GM18517 (cell line): ENCODE data around the gene CAMTA1.

Source experiments
- ATAC-seq: cut with Tn5 transposase; IDR thresholded peaks from one replicate; pipeline ENCODE4 v1.9.1; 2021; ENCODE audit warnings: mild to moderate bottlenecking, moderate library complexity; ENCODE audit not compliant: unreplicated experiment

CAMTA1 gene

GRCh38 chr1:6969762-6970161 lies 184.5 kb downstream of the CAMTA1 start:
- ATAC-seq, result no peak

GRCh38 chr1:6970221-6970620 lies 185.0 kb downstream of the CAMTA1 start:
- ATAC-seq, result no peak

DNA sequence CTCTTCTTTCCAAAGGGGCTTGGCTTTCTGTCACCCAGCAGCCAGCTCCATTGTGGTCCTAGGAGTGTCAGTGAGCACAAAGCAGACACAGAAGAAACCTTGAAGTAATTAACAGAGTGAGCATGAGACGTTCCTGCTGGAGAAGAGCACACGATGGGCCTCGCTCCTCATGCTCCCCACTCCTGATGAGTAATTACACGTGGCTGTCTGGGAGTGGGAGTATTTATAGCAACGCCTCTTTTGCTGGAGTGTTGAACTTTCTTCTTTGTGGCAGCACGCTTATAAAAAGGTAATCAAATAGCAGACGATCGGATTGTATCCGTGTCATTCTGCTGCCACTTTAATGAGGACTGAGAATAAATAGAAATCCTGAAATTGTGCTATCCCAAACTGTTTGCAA lies 185.8 kb downstream of the CAMTA1 start:
- ATAC-seq, result no peak

DNA sequence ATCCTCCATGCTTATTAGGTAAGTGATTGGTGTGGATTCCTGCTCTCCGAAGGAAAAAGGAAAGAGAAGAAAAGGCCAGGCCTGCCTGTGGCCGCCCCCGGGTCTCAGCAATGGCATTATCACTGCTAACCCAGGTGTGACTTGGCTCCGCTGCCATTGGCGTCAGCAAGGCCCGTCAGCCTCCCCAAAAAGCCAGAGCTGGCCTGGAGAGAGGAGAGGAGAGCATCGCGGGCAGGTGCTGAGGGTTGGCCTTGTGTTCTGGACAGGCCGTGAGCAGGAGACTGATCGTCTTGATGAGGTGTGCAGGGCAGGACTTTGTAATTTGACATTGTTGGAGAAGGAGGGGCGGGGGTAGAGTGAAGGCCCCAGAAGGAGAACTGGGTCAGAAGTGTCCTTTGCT lies 186.4 kb downstream of the CAMTA1 start:
- no peak for ATAC-seq

GRCh38 chr1:6972399-6972798 lies 187.1 kb downstream of the CAMTA1 start:
- ATAC-seq, result no peak

DNA sequence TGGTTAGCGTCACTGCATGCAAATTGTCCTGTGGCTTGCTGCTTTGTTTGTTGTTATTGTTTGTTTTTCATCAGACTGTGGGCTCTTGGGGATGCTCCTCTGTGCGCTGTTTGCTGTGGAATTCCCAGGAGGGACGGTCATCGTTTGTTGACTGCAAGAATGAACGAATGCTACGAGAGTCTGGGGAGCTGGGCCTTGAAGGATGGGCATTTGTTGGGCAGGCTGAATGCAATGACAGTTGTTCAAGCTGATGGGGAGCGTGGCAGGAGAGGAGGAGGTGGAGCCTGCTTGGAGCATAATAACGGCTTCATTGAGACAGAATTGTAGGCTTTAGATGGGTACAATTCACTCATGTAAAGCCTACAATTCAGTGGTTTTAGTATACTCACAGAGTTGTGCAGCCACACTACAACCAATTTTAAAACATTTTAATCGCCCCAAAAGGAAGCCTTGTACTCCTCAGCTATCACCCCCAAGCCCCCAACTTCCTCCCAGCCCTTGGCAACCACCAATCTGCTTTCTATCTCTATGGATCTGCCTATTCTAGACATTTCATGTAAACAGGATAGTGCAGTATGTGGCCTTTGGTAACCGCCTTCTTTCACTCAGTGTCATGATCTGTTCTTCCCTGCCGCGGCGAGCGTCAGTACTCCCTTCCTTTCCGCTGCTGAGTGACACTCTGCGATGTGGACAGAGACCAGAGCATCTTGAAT lies 190.2 kb downstream of the CAMTA1 start:
- ATAC-seq, result no peak

- ATAC-seq, result no peak
Observed at GRCh38 chr1:6976044-6976375, 190.8 kb downstream of the CAMTA1 start.

GRCh38 chr1:6979003-6979613 lies 193.9 kb downstream of the CAMTA1 start:
- ATAC-seq, result no peak

DNA sequence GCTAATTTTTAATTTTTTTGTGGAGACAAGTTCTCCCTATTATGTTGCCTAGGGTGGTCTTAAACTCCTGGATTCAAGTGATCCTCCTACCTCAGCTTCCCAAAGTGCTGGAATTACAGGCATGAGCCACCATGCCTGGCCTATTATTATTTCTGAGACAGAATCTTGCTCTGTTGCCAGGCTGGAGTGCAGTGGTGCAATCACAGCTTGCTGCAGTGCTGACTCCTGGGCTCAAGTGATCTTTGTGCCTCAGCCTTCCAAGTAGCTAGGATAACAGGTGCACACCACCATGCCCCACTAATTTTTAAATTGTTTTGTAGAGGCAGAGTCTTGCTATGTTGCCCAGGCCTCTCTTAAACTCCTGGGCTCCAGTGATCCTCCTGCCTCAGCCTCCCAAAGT lies 196.3 kb downstream of the CAMTA1 start:
- no peak for ATAC-seq

- ATAC-seq, result no peak
Observed at GRCh38 chr1:6982443-6982842, 197.2 kb downstream of the CAMTA1 start.

GRCh38 chr1:6982860-6983259 lies 197.6 kb downstream of the CAMTA1 start:
- ATAC-seq, result no peak

- no peak for ATAC-seq
Observed at GRCh38 chr1:6984536-6984935, 199.3 kb downstream of the CAMTA1 start.

DNA sequence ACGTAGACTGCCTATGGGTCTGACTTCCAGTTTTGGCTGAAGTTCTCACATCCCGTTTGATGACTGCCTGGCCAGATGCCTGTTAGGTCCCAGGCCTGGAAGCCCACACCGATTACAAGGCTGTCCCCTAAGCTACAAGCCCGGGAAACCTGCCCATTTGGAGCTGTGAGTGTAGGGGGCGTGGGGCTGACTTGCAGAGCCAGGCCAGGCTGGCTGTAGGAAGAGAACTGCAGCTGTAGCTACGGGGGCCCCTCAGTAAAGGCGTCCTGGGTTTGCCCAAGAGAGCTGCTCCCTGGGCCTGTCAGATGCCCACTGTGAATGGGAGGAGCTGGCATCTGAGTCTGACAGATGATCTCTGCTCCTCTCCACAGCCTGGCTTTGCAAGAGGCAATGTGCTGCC lies 199.7 kb downstream of the CAMTA1 start:
- ATAC-seq, result no peak

DNA sequence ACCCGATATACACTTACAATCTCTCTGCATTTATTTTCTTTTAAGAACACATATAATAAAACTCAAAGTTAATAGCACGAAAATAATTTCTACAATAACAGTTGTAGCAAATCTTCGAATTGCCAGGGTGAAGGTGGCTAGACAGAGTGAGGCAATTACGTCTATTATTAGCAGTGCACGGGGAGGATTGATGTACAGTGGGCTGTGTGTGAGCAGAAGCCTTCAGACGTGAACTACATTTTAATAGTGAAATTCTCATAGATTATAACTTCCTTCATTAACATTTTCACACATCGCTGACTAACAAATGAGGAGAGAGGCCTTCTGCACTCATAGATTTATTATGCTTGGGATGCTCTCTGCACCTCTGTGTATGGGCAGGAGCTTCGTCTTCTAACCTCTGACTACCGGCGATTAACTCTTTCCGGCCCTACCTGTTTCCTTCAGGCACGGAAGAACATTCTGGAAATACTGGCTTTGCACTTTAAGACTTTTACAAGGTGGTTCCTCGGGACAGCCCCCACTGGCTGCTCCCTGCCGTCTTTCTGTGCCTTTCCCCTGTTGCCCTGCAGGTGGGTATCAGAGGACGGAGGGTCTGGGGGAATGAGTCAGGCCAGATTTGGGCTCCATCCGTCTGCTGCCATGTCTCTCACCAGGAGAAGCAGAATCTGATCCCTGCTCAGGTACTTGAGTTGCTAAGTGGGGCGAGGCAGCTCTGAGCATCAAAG lies 200.5 kb downstream of the CAMTA1 start:
- ATAC-seq, result no peak

- ATAC-seq, result no peak
Observed at GRCh38 chr1:6986281-6986680, 201.0 kb downstream of the CAMTA1 start.

GRCh38 chr1:6987940-6988339 lies 202.7 kb downstream of the CAMTA1 start:
- no peak for ATAC-seq

GRCh38 chr1:6988796-6989195 lies 203.5 kb downstream of the CAMTA1 start:
- ATAC-seq, result no peak

DNA sequence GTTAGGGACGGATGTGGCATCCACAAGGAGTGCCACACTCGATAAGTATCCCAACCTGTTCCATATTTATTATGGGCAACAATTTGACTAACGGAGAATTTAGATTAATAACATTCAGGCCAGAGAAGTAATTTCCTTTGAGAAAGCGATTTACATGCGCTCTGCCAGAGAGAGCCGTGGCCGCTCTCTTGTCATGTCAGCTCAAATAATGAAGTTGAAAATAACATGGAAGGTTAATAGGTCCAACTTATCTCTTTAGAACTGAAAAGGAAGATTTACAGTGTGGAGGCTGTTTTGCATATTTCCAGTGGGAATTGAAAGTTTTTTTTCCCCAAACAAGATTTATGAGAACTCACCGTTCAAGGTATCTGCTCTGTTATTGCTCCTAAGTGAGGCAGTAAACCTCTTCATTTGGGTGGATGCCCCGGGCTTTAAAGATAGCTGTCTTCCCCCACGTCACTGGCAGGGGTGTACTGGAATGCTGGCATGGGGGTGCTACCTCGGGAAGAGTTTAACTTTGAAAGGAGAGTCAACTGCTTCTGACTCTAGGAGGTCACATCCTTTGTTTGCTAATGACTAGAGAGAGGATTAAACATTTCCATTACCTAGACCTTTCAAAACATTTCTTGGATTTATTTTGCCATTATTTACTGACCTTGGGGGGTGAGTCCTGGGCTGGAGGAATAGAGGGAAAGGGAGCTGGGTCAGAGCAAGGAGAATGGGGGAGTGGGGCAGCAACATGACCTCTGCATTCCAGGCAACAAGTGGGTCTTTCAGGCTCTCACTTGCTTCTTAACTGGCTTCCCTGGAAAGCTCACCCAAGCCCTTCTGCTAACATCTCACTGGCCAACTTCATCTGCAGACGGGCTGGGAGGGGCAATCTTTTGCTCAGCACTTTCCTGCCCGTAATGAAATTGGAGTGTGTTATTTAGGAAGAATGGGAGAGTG lies 204.2 kb downstream of the CAMTA1 start:
- ATAC-seq, result no peak

DNA sequence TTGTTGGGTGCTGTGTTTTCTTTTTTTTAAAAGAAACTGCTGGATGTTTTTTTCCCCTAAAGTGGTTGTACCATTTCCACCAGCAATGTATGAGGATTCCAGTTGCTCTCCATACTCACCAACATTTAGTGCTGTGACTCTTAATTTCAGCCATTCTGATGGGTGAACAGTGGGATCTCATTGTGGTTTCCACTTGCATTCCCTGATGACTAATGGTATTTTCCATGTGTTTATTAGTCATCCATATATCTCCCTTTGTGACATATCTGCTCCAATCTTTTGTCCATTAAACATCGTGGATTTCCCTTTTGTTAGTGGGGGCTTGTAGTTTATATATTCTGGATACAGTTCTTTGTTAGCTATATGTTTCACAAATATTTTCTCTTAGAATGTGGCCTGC lies 206.0 kb downstream of the CAMTA1 start:
- ATAC-seq, result no peak

DNA sequence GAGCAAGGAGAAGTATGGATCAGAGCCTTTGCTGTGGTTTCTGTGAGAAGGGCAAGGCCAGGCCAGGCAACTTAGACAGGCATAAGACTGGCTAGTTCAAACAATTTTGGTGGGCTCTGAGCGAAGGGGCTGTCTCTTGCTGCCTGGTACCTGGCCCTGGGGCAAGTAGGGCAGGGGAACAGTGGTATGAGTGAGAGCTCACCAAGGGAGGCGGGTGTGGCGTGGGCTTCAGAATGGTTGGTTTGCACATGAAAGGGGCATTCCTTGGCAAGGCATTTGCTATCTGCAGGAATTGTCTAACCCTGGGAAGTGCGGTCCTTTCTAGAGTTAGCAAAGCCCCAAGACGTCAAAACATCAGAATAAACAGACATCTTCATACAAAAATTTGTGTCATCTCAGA lies 210.5 kb downstream of the CAMTA1 start:
- no peak for ATAC-seq

DNA sequence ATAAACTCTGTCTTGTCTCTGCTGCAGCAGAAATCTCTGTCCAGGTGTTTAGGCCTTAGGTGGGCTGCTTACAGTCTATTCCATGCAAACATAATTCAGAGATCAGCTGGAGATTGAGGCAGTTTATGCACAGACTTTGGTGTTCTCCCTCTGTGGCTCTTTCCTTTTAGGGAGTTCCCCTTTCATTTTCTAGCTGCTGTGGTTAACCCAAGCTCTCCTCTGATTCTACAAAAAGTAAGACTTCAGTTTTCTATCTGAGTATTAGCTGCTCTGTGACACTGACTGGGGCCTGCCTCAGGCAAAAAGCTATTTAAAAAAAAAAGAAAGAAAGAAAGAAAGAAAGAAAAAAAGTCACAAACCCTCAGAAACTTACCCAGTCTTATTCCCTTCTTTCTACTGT lies 211.1 kb downstream of the CAMTA1 start:
- no peak for ATAC-seq
